Endothelial cell of umbilical vein (primary cell): ENCODE data around the gene RAD51B. TPM values are rescaled to one million over a fixed set of nuclear protein-coding genes. Genes with fewer than 3 reads are reported as not detected.
"Not testable (repeated sequence)": the region's sequence is repeated elsewhere in the genome, so short reads cannot be mapped to it uniquely, and the experiment has no call there.

Experiments used
- BruUV-seq: library from RNA; stranded (reverse); fragments of 400-500 nt; replicated peaks from 2 replicates; lab custom pipeline; 2021; lab: Mats Ljungman, UMichigan
- CTCF ChIA-PET: fragments of 300-600, 350-600 bp; sonication (Branson Sonifier 250); formaldehyde crosslinking; loops from one replicate; lab custom pipeline; 2021; ENCODE audit warnings: antibody characterized with exemption, inconsistent platforms; lab: Charles Lee
- POLR2A ChIA-PET: fragments of 300-600, 350-600 bp; sonication (Branson Sonifier 250); formaldehyde crosslinking; loops from one replicate; lab custom pipeline; 2021; ENCODE audit warnings: antibody characterized with exemption, inconsistent platforms; lab: Charles Lee
- DNase-seq: peaks from one replicate; pipeline ENCODE4 v3.0.0-alpha.2; 2011; ENCODE audit warnings: low read depth, low spot score
- FAIRE-seq: peaks from 2 replicates; lab custom pipeline; 2011; peaks lifted over from hg19 to GRCh38; lab: Jason Lieb, UNC
- H2AFZ ChIP-seq: 2 replicates; pipeline ENCODE4 v1.6.0; 2012; ENCODE audit warnings: low read depth, low read length, control low read depth, inconsistent platforms
- H3K27ac ChIP-seq: 2 replicates; pipeline ENCODE4 v1.5.1; 2011; ENCODE audit warnings: low read depth, mild to moderate bottlenecking, control low read depth, low read length, moderate library complexity; ENCODE audit not compliant: insufficient read depth
- H3K27me3 ChIP-seq, 2 experiments: 2 replicates each; pipeline versions ENCODE4 v1.6.0 to v1.6.1; 2011; ENCODE audit warnings: low read length in 2 of 2, mixed read lengths in 1 of 2; ENCODE audit not compliant: control insufficient read depth in 2 of 2, insufficient read depth in 2 of 2
- H3K36me3 ChIP-seq, 2 experiments: 2 replicates in 1 of 2; 3 replicates in 1 of 2; pipeline ENCODE4 v1.5.1; 2011; ENCODE audit warnings: low read length in 2 of 2, mild to moderate bottlenecking in 1 of 2, moderate library complexity in 1 of 2; ENCODE audit not compliant: control insufficient read depth in 2 of 2, insufficient read depth in 2 of 2; ENCODE audit errors: extremely low read depth in 1 of 2
- H3K4me1 ChIP-seq: 3 replicates; pipeline ENCODE4 v1.5.1; 2011; ENCODE audit warnings: mild to moderate bottlenecking, low read length; ENCODE audit not compliant: control insufficient read depth, insufficient read depth; ENCODE audit errors: extremely low read depth
- H3K4me2 ChIP-seq: 2 replicates; pipeline ENCODE4 v1.6.1; 2011; ENCODE audit warnings: low read length, control low read depth, mixed read lengths; ENCODE audit not compliant: insufficient read depth
- H3K4me3 ChIP-seq, 3 experiments: fragments of 200-600 bp in 1 of 3; sonication (generic), shearing (Covaris generic) in 1 of 3; replicated peaks in 1 of 3; 2 replicates each; pipeline ENCODE4 v1.5.1; 2011 to 2016; ENCODE audit warnings: control low read depth in 3 of 3, low read length in 3 of 3, mild to moderate bottlenecking in 2 of 3, inconsistent platforms in 1 of 3, low read depth in 1 of 3, moderate library complexity in 1 of 3; ENCODE audit not compliant: insufficient read depth in 1 of 3
- H3K79me2 ChIP-seq: 2 replicates; pipeline ENCODE4 v1.6.0; 2012; ENCODE audit warnings: low read length, inconsistent platforms; ENCODE audit not compliant: control insufficient read depth, insufficient read depth
- H3K9ac ChIP-seq: replicated peaks from 2 replicates; pipeline ENCODE3; 2011; ENCODE audit warnings: low read length, control low read depth; ENCODE audit not compliant: insufficient read depth; ENCODE audit errors: extremely low read depth
- H3K9me1 ChIP-seq: replicated peaks from 3 replicates; pipeline ENCODE4 v1.6.0; 2011; ENCODE audit warnings: mild to moderate bottlenecking, low read length; ENCODE audit not compliant: control insufficient read depth, insufficient read depth; ENCODE audit errors: extremely low read depth
- H3K9me3 ChIP-seq: replicated peaks from 2 replicates; pipeline ENCODE4 v1.5.1; 2012; ENCODE audit warnings: low read length, inconsistent platforms; ENCODE audit not compliant: control insufficient read depth, insufficient read depth
- H4K20me1 ChIP-seq: replicated peaks from 2 replicates; pipeline ENCODE3; 2011; ENCODE audit warnings: mild to moderate bottlenecking, low read length; ENCODE audit not compliant: control insufficient read depth, insufficient read depth; ENCODE audit errors: extremely low read depth
- EZH2 ChIP-seq: IDR thresholded peaks from 2 replicates; pipeline ENCODE4 v1.6.1; 2012; ENCODE audit warnings: borderline replicate concordance, low read depth, mild to moderate bottlenecking, moderate library complexity, low read length, inconsistent platforms; ENCODE audit not compliant: severe bottlenecking
- FOS ChIP-seq: IDR thresholded peaks from 2 replicates; pipeline ENCODE4 v1.6.1; 2011; ENCODE audit warnings: mild to moderate bottlenecking, low read length, moderate library complexity, borderline replicate concordance; ENCODE audit not compliant: insufficient read depth
- GATA2 ChIP-seq: IDR thresholded peaks from 2 replicates; pipeline ENCODE4 v1.7.0; 2011; ENCODE audit warnings: low read depth, mild to moderate bottlenecking, moderate library complexity, mixed read lengths, low read length; ENCODE audit not compliant: insufficient read length, insufficient read depth
- JUN ChIP-seq: IDR thresholded peaks from 2 replicates; pipeline ENCODE4 v1.6.1; 2011; ENCODE audit warnings: borderline replicate concordance, low read depth; ENCODE audit not compliant: insufficient read length, insufficient read depth
- MYC ChIP-seq: IDR thresholded peaks from one replicate; pipeline ENCODE4 v1.6.1; 2011; ENCODE audit warnings: mild to moderate bottlenecking, low read depth, low read length
- POLR2A ChIP-seq: IDR thresholded peaks from 2 replicates; pipeline ENCODE4 v1.6.1; 2012; ENCODE audit warnings: low read depth, mild to moderate bottlenecking, control low read depth, low read length
- POLR2AphosphoS5 ChIP-seq: IDR thresholded peaks from 2 replicates; pipeline ENCODE4 v1.6.1; 2012; ENCODE audit warnings: low read depth, mild to moderate bottlenecking, control low read depth, low read length, moderate library complexity; ENCODE audit not compliant: insufficient read depth
- dilution Hi-C: fragments of 300-500 bp; cut with MboI; formaldehyde crosslinking; loops from one replicate; pipeline ENCODE4 v1.15.0; 2019; ENCODE audit warnings: low sequenced_read_pairs; ENCODE audit not compliant: extremely low pct_ligation_motif_present
- intact Hi-C: fragments of 100-400 bp; cut with micrococcal nuclease; formaldehyde crosslinking; loops from one replicate; pipeline ENCODE4 v1.10.0; 2022
- polyA plus RNA-seq, 4 experiments: library from polyadenylated mRNA; depleted of rRNA in 3 of 4; stranded (reverse) in 3 of 4; unstranded in 1 of 4; fragments of >200 nt; gene quantifications; 2 replicates each; pipeline versions ENCODE4 v1.2.1 to v1.2.3, GENCODE V29; 2011 to 2012; ENCODE audit warnings: missing spikeins in 1 of 4
- total RNA-seq: library from RNA; stranded (reverse); gene quantifications from 2 replicates; pipeline ENCODE4 v1.2.3, GENCODE V29; 2021
- TF ChIP-seq, protein P1 (sequence below): IDR thresholded peaks from 2 replicates; pipeline ENCODE4 v1.6.1; 2011; ENCODE audit not compliant: insufficient read depth, insufficient read length
- TF ChIP-seq, protein P2 (sequence below), 2 donors: IDR thresholded peaks; 1 replicate in 1 of 2; 2 replicates in 1 of 2; pipeline ENCODE4 v1.5.1; 2011; ENCODE audit warnings: low read length in 2 of 2, mild to moderate bottlenecking in 2 of 2, moderate library complexity in 2 of 2, control low read depth in 1 of 2, inconsistent platforms in 1 of 2, low read depth in 1 of 2; ENCODE audit not compliant: insufficient read depth in 1 of 2; ENCODE audit errors: extremely low read depth in 1 of 2

RAD51B gene
- total and polyA plus RNA-seq, 2 donors (not counting 3 experiments of a cell fraction or from before 2014, with no cell fraction given) = 3.9 to 19.0 TPM

DNA sequence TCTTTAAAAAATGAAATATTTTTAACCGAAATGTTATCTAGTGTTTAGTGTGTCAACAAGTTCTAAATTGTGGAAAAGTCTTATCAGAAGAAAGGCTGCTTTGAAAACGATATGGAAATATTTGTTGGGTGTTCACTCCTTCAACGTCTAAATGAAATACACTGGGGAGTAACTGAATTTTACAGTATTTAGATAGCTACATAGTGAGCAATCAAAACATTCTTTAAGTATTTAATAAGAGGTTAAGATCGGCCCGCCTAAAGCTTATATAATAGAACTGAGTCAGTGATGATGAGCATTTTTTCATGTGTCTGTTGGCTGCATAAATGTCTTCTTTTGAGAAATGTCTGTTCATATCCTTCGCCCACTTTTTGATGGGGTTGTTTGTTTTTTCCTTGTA lies 228.3 kb downstream of the RAD51B start:
- no peaks in the 10 kb centered on the region for H3K79me2 ChIP-seq
- no peak overlapping the region for H3K4me3 ChIP-seq
- H3K27me3 ChIP-seq = no peaks in the 10 kb centered on the region
- POLR2A ChIA-PET = no interaction called here
- BruUV-seq = no TSS peak
- H4K20me1 ChIP-seq = no peaks in the 10 kb centered on the region
- no peak overlapping the region for H3K9ac ChIP-seq
- no peaks in the 10 kb centered on the region for H3K9me1 ChIP-seq
- no peak overlapping the region for H2AFZ ChIP-seq
- no peaks in the 10 kb centered on the region for H3K36me3 ChIP-seq
- H3K27ac ChIP-seq = no peak overlapping the region
- peaks cover 3% of the 10 kb centered on the region for H3K4me1 ChIP-seq
- H3K9me3 ChIP-seq = no peaks in the 10 kb centered on the region
- H3K4me2 ChIP-seq = no peak overlapping the region
- CTCF ChIA-PET = interaction anchor here (1.1 to 1.4 kb wide), 2 partner anchors 8 to 15 kb away, joined by 3 to 4 read pairs; no protein-coding TSS in a partner anchor
- FAIRE-seq (no peak), DNase-seq (no peak)
- dilution Hi-C loops = no loop called here
- intact Hi-C loops = no loop called here
- TF ChIP-seq MYC (no peak), EZH2 (no peak), POLR2AphosphoS5 (no peak), GATA2 (no peak), JUN (no peak), FOS (no peak), POLR2A (no peak)
- TF ChIP-seq, protein P1, sequence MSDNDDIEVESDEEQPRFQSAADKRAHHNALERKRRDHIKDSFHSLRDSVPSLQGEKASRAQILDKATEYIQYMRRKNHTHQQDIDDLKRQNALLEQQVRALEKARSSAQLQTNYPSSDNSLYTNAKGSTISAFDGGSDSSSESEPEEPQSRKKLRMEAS = no peak
- TF ChIP-seq, protein P2, sequence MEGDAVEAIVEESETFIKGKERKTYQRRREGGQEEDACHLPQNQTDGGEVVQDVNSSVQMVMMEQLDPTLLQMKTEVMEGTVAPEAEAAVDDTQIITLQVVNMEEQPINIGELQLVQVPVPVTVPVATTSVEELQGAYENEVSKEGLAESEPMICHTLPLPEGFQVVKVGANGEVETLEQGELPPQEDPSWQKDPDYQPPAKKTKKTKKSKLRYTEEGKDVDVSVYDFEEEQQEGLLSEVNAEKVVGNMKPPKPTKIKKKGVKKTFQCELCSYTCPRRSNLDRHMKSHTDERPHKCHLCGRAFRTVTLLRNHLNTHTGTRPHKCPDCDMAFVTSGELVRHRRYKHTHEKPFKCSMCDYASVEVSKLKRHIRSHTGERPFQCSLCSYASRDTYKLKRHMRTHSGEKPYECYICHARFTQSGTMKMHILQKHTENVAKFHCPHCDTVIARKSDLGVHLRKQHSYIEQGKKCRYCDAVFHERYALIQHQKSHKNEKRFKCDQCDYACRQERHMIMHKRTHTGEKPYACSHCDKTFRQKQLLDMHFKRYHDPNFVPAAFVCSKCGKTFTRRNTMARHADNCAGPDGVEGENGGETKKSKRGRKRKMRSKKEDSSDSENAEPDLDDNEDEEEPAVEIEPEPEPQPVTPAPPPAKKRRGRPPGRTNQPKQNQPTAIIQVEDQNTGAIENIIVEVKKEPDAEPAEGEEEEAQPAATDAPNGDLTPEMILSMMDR (IDR thresholded peaks at IDR 0.05; ENCODE audit: extremely low read depth in 1 of 2, insufficient read depth in 1 of 2, low read depth in 1 of 2, low read length in 2 of 2) = no peak

DNA sequence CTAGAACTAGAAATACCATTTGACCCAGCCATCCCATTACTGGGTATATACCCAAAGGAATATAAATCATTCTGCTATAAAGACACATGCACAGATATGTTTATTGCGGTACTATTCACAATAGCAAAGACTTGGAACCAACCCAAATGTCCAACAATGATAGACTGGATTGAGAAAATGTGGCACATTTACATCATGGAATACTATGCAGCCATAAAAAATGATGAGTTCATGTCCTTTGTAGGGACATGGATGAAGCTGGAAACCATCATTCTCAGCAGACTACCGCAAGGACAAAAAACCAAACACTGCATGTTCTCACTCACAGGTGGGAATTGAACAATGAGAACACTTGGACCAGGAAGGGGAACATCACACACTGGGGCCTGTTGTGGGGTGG lies 229.2 kb downstream of the RAD51B start:
- H3K27me3 ChIP-seq, H3K4me3 ChIP-seq, H4K20me1 ChIP-seq, H3K36me3 ChIP-seq, H3K9ac ChIP-seq, H3K9me1 ChIP-seq, H3K79me2 ChIP-seq, H3K27ac ChIP-seq, CTCF ChIA-PET, dilution Hi-C loops, BruUV-seq, H3K9me3 ChIP-seq, H3K4me2 ChIP-seq, H2AFZ ChIP-seq, H3K4me1 ChIP-seq, FAIRE-seq, POLR2A ChIA-PET, intact Hi-C loops, DNase-seq: not testable (repeated sequence)
